ENCODE data around the gene HTR1B. TPM values are rescaled to one million over a fixed set of nuclear protein-coding genes. Genes with fewer than 3 reads are reported as not detected.

The HTR1B gene
- total RNA-seq, 1 experiment from 2014 or later, result not detected

DNA sequence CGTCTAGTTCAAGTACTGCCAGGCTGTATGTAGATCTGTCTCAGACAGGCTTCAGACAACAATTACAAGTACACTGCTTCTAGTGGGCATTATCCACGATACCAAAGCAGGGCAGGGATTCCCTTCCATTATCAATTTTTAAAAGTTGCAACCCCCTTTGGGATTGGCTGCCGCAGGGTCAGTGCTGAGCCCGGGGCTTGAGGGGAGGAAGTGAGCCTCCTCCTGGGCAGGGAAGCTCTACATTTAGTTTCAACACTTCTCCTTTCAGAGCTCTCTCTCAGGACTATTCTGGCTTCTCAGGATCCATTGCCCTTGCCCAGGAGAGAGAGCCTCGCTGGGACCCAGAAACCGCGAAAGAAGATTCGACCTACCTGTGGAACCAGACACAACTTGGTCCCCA lies 1.5 kb downstream of the HTR1B start:
- in situ Hi-C loops (cut with HindIII; ENCODE audit: low pct_unique_long_range_greater_than_20kb, low sequenced_read_pairs), result no loop called here
- no peak for DNase-seq (ENCODE audit: low read depth, low spot score)

DNA sequence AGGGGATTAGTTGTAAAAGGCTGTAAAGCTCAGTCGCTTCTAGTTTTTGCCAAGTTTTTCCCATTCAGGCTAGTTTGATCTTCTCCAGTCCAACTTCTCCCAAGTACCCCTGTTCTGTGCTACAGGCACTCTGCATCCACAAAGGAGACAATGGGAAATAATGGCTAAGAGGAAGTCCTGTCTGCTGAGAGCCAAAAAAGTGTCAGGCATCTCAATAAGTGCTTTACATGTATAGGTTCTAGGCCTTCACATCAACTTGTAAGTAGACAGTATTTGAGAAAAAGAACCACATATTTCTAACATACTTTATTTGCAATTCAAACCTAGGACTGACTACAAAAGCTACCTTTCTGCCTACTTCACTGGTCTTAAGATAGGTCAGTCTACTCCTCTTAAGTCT lies 4.9 kb downstream of the HTR1B start:
- in situ Hi-C loops (cut with HindIII; ENCODE audit: low pct_unique_long_range_greater_than_20kb, low sequenced_read_pairs), result no loop called here
- no peak for DNase-seq (ENCODE audit: low read depth, low spot score)

DNA sequence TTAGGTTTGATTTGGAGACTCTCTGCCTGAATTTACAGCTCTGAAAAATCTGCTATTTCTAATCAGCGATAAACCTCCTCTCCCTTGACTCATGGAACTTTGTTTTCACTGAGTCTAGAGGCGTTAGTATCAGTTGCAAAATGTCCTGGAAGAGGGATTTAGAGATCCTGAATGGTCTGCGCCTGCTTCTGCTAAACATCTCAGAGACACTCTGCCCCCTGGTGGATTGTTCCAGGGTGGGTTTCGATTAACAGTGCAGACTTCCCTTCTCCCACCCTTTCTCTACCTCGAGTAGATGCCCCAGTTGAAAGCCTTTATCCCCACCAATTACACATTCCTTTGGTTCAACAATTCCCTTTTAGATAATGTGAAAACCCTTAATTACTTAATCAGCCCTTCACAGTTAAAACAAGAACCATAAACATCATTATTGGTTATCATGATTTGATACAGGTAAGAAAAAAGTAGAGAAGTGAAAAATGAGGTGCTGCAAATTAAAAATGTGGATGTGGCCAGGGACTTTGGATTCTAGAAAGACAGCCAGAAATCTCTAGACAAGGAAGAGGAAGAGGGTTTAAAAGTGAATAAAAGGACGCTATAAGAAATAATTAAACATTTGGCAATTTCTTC lies 5.5 kb downstream of the HTR1B start:
- peak; percentile 83 for DNase-seq (ENCODE audit: low read depth, low spot score)
- in situ Hi-C loops (cut with HindIII; ENCODE audit: low pct_unique_long_range_greater_than_20kb, low sequenced_read_pairs), result no loop called here

DNA sequence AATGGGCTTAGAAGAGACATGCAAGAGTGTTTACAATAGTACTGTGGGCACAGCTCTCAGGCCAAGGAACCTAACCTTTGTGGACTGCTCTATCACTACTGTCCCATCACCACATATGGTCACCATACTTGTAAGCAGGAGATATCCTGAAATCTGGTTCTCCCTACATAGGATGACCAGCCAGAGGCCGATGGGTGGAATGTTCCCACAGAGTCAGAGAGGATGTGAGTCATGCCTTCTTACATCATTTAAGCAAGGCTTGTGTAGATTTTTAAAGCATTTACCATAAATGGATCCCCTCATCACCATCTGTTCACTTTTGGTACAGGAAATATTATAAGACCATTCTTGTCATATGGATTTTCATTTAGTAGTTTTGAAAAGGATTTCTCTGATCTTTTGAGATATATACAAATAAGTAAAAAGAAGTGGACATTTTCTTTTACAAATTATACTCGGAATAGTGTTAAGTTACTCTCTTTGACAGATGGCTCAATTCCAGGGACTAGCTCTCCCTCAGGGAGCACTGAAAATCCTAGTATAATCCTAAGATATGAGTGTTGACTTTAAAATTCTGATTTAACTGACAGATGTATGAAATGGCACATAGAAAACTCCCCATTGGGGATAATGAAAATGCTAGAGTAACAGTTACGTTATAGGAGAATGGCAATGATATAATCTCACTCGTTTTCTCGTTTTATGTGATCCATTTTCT lies 6.6 kb downstream of the HTR1B start:
- peak; percentile 45 for DNase-seq (ENCODE audit: low read depth, low spot score)
- in situ Hi-C loops (cut with HindIII; ENCODE audit: low pct_unique_long_range_greater_than_20kb, low sequenced_read_pairs), result no loop called here

DNA sequence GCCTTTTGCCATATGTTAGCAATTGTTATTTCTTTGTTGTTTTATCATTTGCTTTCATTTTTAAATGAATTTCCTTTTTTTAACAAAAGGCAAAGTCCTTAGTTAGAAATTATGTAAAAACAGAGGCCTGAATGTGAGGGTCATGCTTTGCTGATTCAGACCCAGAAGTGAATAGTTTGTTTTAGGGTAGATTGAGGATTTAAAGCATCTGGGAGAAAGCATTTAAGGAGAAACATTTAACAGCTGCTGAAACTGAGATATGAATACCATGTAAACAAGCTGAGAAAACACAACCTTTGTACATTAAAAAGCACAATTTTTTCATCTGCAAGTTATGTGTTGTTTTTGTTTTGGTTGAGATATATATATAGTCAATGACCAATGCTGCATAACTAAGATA lies 8.0 kb downstream of the HTR1B start:
- no peak for DNase-seq (ENCODE audit: low read depth, low spot score)
- in situ Hi-C loops (cut with HindIII; ENCODE audit: low pct_unique_long_range_greater_than_20kb, low sequenced_read_pairs), result no loop called here

DNA sequence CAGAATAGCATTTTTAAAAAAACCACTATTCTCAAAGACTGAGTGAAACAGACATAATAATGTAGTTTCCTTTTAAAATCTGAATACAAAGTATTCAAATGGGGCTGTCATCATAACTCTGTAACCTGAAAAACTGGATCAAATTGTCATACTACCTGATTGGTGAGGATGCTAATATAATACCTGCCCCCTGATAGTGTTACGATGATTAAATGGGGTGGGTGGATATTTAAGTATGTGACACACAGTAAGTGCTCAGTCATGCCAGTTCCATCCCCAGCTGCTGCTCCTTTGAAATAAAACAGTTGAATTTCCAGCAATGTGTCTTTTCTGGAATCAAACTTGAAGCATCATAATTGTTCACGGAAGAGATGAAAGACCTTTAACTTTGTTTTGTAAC lies 8.9 kb downstream of the HTR1B start:
- in situ Hi-C loops (cut with HindIII; ENCODE audit: low pct_unique_long_range_greater_than_20kb, low sequenced_read_pairs), result no loop called here
- no peak for DNase-seq (ENCODE audit: low read depth, low spot score)

DNA sequence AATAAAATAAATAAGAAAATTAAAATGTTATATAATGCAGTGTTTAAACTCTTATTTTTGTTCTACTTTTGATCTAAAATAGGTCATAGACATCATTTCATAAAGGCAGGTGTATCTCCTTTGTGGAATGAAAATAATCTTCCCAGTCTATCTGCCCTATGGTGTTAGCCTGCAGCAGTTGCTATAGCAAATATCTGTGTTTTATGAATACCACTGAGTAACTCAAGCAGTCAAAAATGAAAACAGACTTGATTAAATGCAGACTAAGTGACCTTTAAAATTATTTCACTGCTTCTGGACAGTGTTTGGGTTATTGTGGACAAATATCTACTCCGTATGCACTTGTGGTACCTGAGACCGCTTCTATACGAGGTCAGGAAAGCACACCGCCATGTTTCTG lies 11.8 kb downstream of the HTR1B start:
- DNase-seq (ENCODE audit: low read depth, low spot score), result no peak
- in situ Hi-C loops (cut with HindIII; ENCODE audit: low pct_unique_long_range_greater_than_20kb, low sequenced_read_pairs), result no loop called here

DNA sequence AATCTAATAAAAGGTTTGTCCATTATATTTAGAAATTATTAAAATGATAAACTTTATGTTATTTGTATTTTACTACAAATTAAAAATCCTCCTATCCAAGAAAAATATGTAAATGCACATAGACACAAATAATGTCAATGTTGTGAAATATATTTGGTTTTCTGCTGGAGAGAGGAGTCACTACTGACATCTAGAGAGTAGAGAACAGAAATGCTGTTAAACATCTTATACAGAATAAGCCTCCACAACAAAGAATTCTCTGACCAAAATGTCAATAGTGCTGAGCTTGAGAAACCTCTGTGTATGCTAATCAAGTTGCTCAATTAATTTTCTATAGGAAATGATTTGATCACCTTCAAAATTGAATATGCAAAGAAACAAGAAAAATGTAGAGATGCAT lies 12.4 kb downstream of the HTR1B start:
- DNase-seq (ENCODE audit: low read depth, low spot score), result peak; percentile 25
- in situ Hi-C loops (cut with HindIII; ENCODE audit: low pct_unique_long_range_greater_than_20kb, low sequenced_read_pairs), result no loop called here

DNA sequence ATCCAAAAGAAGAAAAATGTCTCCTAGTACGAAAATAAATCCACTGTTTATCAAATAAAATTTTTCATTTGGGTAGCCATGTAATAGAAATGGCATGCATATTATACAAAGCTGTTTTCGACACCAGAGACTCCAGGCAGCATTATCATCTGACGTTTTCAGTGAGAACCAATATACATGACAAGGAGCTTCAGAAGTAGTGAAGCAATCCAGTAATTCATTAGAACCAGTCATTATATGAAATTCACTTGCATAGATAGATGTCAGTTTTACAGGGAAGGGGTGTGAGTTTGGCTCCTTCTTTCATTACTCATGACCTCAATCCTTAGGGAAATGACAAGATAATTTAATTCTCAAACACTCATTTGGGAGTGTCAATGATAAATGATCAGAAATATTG lies 14.7 kb downstream of the HTR1B start:
- in situ Hi-C loops (cut with HindIII; ENCODE audit: low pct_unique_long_range_greater_than_20kb, low sequenced_read_pairs), result no loop called here
- no peak for DNase-seq (ENCODE audit: low read depth, low spot score)

DNA sequence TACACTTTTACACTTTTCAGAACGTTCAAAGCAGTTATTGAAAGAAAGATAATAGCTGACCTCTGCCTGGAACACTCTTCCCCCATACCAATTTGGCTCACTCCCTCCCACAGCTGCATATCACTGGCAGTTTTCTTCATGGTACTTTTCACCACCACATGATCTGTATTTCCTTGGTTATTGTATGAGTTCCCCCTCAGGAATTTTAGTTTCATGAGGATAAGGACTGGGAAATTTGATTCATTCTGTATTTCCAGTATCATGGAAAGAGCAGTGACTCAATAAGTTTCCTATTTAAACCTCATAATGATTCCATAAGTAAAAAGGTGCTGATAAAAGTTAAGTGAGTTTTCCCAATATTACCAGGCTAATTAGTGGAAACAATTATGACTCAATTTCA lies 16.0 kb downstream of the HTR1B start:
- in situ Hi-C loops (cut with HindIII; ENCODE audit: low pct_unique_long_range_greater_than_20kb, low sequenced_read_pairs), result no loop called here
- no peak for DNase-seq (ENCODE audit: low read depth, low spot score)

DNA sequence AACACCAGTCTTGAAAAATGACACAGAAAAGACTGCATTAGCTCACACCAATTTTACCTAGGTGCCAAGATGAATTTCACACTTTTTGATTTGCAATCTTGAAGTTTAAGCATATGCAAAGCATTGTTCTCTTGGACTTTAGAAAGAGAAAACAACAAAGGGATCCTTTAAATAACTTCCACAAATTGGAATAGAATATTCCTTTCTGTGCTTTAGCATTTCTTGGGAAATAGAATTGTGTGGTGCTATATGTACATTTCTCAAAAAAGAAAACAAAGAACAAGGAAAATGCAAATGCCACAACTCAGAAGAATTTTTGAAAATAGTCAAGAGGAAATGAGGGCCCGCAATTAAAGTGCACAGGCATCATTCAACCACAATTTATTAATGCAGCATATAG lies 17.0 kb downstream of the HTR1B start:
- in situ Hi-C loops (cut with HindIII; ENCODE audit: low pct_unique_long_range_greater_than_20kb, low sequenced_read_pairs), result no loop called here
- DNase-seq (ENCODE audit: low read depth, low spot score), result no peak

DNA sequence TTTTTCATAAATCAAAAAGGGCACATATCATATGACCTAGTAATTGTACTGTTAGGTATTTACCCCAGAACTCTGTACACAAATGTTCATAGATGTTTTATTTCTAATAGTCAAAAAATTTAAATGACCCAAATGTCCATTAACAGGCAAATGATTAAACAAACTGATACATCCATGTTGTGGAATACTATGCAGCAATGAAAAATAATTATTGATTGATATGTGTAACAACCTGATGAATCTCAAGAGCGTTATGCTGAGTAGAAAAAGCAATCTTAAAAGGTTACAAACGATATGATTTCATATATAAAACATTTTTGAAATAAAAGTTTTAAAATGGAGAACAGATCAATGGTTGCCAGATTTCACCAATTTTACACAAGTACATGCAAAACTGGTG lies 18.1 kb downstream of the HTR1B start:
- in situ Hi-C loops (cut with HindIII; ENCODE audit: low pct_unique_long_range_greater_than_20kb, low sequenced_read_pairs), result no loop called here

DNA sequence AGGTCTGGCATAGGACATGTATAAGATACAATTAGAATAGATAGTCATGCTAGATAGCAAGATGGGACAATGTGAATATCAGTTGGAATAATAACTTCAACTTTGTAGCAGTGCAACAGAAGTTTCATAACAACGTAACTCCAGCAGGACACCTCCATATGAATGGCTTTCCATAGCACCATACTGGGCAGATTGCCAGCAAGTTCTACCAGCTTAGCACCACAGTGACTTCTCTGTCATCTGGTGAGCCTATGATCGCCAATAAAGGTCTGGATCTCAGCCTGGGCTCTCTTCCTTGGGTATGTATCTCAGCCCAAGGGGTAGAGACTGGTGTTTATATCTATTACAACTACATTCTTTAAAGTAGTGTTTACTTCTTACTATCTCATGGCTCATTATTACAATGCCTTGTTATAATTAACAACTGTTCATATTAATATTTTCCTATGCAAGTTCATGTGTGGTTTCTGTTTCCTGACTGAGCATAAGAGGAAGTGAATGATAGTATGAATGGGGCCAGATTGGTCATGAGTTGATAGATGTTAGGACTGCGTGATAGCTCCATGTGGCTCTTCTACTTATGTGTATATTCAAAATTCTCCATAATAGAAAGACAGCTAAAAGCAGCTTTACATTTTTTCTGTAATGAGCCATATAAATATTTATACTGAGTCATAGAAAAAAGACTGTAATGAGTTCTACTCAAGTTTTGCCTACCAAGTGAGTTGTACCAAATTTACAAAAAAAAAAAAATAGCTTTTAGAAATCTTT lies 22.9 kb downstream of the HTR1B start:
- in situ Hi-C loops (cut with HindIII; ENCODE audit: low pct_unique_long_range_greater_than_20kb, low sequenced_read_pairs), result no loop called here
- peak; percentile 22 for DNase-seq (ENCODE audit: low read depth, low spot score)

More for the DNA sequence above, 18.1 kb downstream of the HTR1B start:
- DNase-seq (ENCODE audit: low read depth, low spot score), result no peak

DNA sequence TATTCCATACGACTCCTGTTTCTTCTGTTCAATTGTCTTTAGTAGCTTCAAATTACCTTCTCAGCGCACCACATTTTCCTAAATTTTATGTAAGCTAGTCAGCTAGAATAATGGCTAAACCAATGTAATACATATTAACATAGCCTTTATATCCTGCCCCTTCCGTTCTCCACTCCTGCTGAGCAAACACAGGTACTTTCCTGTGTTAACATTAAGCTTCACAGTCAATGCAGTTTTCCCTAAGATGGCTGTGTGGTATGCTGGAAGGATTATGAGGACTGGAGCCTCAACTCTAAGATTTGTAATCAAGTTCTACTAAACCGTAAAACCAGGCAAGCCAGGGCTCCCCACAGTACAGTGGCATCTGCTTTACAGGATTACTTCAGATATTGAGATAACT lies 29.4 kb downstream of the HTR1B start:
- in situ Hi-C loops (cut with HindIII; ENCODE audit: low pct_unique_long_range_greater_than_20kb, low sequenced_read_pairs), result no loop called here

DNA sequence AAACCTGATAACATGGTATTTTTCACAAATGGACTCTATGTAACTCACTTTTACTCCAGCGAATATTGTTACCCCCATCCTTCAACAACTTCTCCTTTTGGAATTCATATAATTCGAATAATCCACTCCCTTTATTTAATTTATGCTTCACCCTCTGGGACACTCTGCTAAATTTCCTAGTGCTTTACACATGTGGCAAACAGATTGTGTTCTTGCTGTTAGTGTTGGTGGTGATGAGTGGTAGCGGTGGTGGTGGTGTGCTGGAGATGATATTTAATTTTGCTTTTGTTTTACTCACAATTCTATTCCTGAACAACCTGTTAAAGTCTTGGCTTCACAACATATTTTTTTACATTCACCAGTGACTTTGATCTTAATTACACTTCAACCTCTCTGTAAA lies 32.8 kb downstream of the HTR1B start:
- in situ Hi-C loops (cut with HindIII; ENCODE audit: low pct_unique_long_range_greater_than_20kb, low sequenced_read_pairs), result no loop called here
- no peak for DNase-seq (ENCODE audit: low read depth, low spot score)

More for the DNA sequence above, 29.4 kb downstream of the HTR1B start:
- no peak for DNase-seq (ENCODE audit: low read depth, low spot score)

DNA sequence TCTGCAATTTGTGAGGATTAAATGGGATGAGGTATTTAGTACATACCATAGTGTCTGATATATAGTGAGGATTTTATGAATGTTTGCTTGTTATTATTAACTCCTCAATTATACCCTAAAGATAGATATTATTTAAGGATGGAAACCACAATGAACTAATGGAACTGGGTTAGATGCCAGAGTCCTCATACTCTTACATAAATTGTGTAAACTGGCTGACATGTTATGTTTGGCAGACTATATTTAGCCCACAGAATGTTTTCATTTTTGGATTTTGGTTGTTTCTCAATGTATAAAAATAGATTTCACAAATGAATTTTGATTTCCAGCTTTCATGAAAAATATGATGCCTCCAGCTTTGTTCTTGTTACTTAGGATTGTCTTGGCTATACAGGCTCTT lies 37.6 kb downstream of the HTR1B start:
- DNase-seq (ENCODE audit: low read depth, low spot score), result no peak
- in situ Hi-C loops (cut with HindIII; ENCODE audit: low pct_unique_long_range_greater_than_20kb, low sequenced_read_pairs), result no loop called here

DNA sequence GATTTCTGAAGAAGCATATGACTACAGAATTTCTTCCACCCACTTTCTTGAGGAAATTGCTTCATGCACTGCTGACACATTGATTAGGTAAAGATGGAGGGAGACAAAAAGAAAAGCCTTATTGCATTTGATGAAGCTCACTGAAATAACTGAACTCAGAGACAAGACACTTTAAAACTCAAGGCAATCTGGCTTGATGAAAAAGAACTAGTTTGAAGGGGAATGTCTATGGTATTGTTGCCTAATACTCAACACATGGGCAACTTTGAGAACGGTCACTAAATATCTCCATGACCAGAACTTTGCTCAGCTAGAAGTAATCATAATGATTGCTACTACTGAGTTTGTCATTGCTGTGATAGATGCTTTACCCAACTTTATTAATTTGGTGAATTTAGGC lies 38.1 kb downstream of the HTR1B start:
- DNase-seq (ENCODE audit: low read depth, low spot score), result no peak
- in situ Hi-C loops (cut with HindIII; ENCODE audit: low pct_unique_long_range_greater_than_20kb, low sequenced_read_pairs), result no loop called here

DNA sequence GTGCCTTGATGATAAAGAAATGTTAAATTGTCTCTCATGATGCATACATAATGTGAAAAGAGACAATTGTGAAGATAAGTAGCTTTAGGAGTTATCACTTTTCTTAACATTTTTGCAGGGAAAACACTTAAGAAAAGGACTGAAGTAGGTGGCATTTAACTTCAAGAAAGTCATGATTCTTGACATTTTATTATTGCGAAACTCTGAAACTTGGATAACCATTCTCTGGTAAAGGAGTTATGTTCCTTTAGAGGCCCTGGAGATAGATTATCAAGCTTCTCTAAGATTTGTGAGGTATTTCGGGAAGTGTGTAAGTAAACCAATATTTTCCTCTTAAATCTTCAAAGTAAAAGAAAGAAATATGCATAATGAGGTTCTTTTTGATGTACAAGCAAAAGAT lies 38.5 kb downstream of the HTR1B start:
- no peak for DNase-seq (ENCODE audit: low read depth, low spot score)
- in situ Hi-C loops (cut with HindIII; ENCODE audit: low pct_unique_long_range_greater_than_20kb, low sequenced_read_pairs), result no loop called here

DNA sequence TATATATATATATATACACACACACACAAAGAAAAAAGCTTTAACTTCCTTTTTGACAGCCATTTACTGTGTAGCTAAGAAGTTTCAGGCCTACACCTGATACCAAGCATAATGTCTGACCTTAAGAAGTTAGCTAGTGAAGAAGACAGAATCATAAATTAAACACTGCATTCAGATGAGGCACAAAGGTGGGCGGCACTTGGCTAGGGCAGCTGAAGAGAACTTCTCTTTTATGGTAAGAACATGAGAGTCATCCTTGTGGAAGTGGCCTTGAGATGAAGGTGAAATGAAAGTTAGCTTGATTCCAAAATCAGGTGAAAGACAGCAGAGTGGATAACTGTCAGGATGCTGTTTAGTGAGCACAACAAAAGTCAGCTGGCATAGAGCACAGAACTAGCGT lies 46.5 kb downstream of the HTR1B start:
- DNase-seq (ENCODE audit: low read depth, low spot score), result no peak
- in situ Hi-C loops (cut with HindIII; ENCODE audit: low pct_unique_long_range_greater_than_20kb, low sequenced_read_pairs), result no loop called here
